ENCODE results near the gene FNDC11. TPM values are rescaled to one million over a fixed set of nuclear protein-coding genes. Genes with fewer than 3 reads are reported as not detected.

Gene FNDC11
- total and polyA plus RNA-seq, 2 donors (not counting 3 experiments of a cell fraction or from before 2014, with no cell fraction given), result 0.71 to 1.9 TPM

- TF ChIP-seq POLR2A (IDR thresholded peaks at IDR 0.05; ENCODE audit: low read depth, low read length) (no peak), POLR2AphosphoS5 (IDR thresholded peaks at IDR 0.05; ENCODE audit: insufficient read depth, low read depth, low read length) (no peak), MYC (IDR thresholded peaks at IDR 0.05; ENCODE audit: low read depth, low read length) (no peak), EZH2 (IDR thresholded peaks at IDR 0.05; ENCODE audit: borderline replicate concordance, low read depth, low read length, severe bottlenecking) (no peak), GATA2 (IDR thresholded peaks at IDR 0.05; ENCODE audit: insufficient read depth, insufficient read length, low read depth, low read length) (no peak), JUN (IDR thresholded peaks at IDR 0.05; ENCODE audit: borderline replicate concordance, insufficient read depth, insufficient read length, low read depth) (no peak)
- TF ChIP-seq, protein P1, sequence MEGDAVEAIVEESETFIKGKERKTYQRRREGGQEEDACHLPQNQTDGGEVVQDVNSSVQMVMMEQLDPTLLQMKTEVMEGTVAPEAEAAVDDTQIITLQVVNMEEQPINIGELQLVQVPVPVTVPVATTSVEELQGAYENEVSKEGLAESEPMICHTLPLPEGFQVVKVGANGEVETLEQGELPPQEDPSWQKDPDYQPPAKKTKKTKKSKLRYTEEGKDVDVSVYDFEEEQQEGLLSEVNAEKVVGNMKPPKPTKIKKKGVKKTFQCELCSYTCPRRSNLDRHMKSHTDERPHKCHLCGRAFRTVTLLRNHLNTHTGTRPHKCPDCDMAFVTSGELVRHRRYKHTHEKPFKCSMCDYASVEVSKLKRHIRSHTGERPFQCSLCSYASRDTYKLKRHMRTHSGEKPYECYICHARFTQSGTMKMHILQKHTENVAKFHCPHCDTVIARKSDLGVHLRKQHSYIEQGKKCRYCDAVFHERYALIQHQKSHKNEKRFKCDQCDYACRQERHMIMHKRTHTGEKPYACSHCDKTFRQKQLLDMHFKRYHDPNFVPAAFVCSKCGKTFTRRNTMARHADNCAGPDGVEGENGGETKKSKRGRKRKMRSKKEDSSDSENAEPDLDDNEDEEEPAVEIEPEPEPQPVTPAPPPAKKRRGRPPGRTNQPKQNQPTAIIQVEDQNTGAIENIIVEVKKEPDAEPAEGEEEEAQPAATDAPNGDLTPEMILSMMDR (IDR thresholded peaks at IDR 0.05; ENCODE audit: extremely low read depth in 1 of 2, insufficient read depth in 1 of 2, low read depth in 1 of 2, low read length in 2 of 2), result no peak
- TF ChIP-seq, protein P2, sequence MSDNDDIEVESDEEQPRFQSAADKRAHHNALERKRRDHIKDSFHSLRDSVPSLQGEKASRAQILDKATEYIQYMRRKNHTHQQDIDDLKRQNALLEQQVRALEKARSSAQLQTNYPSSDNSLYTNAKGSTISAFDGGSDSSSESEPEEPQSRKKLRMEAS (IDR thresholded peaks at IDR 0.05; ENCODE audit: insufficient read depth, insufficient read length), result no peak
Observed at GRCh38 chr20:63539441-63540370, 14.3 kb upstream of the FNDC11 start.

More at GRCh38 chr20:63539441-63540370, 14.3 kb upstream of the FNDC11 start:
- Histone ChIP-seq H3K27me3 (ENCODE audit: control insufficient read depth in 2 of 2, insufficient read depth in 2 of 2, low read length in 2 of 2) (no peaks in the 10 kb centered on the region), H2AFZ (ENCODE audit: low read depth, low read length) (no peak overlapping the region), H3K36me3 (ENCODE audit: control insufficient read depth in 2 of 2, extremely low read depth in 1 of 2, insufficient read depth in 2 of 2, low read length in 2 of 2) (no peaks in the 10 kb centered on the region), H3K9me3 (replicated peaks; ENCODE audit: control insufficient read depth, insufficient read depth, low read length) (no peaks in the 10 kb centered on the region), H3K4me2 (ENCODE audit: insufficient read depth, low read length) (no peak overlapping the region), H3K9me1 (replicated peaks; ENCODE audit: control insufficient read depth, extremely low read depth, insufficient read depth, low read length) (no peaks in the 10 kb centered on the region), H3K27ac (ENCODE audit: insufficient read depth, low read depth, low read length) (no peak overlapping the region), H3K4me1 (ENCODE audit: control insufficient read depth, extremely low read depth, insufficient read depth, low read length) (no peaks in the 10 kb centered on the region), H3K4me3 (replicated peaks in 1 of 3; ENCODE audit: insufficient read depth in 1 of 3, low read depth in 1 of 3, low read length in 3 of 3) (no peak overlapping the region), H4K20me1 (replicated peaks; ENCODE audit: control insufficient read depth, extremely low read depth, insufficient read depth, low read length) (no peaks in the 10 kb centered on the region), H3K79me2 (ENCODE audit: control insufficient read depth, insufficient read depth, low read length) (no peaks in the 10 kb centered on the region), H3K9ac (replicated peaks; ENCODE audit: extremely low read depth, insufficient read depth, low read length) (no peak overlapping the region)
- no TSS peak for BruUV-seq (replicated peaks)
- no peak for FAIRE-seq
- ChIA-PET CTCF (interaction anchor here (0.7 to 5.7 kb wide), 9 partner anchors 7 to 582 kb away, joined by 3 to 89 read pairs (median 12); partner anchors contain the start of genes PPDPF and SRMS), POLR2A (interaction anchor here (0.6 kb wide), 1 partner anchor 11 kb away, joined by 3 read pairs; no protein-coding TSS in a partner anchor)
- no peak for DNase-seq (ENCODE audit: low read depth, low spot score)
- intact Hi-C loops (cut with micrococcal nuclease), result loop anchor here (2.0 kb wide), 2 partner anchors 235 to 517 kb away; no protein-coding TSS in a partner anchor
- dilution Hi-C loops (cut with MboI; ENCODE audit: extremely low pct_ligation_motif_present, low sequenced_read_pairs), result no loop called here

Measured in endothelial cell of umbilical vein (primary cell).